Hematopoietic multipotent progenitor cell treated with erythropoietin and hydrocortisone succinate and interleukin-3 and kit ligand, for 4 days (in vitro differentiated cells): ENCODE results near the gene ABT1.
A peak's percentile ranks its signal among the peaks of the same experiment; 100 is the strongest.
"Not testable (repeated sequence)": the region's sequence is repeated elsewhere in the genome, so short reads cannot be mapped to it uniquely, and the experiment has no call there.

Source experiments
- DNase-seq: peaks from one replicate; pipeline ENCODE4 v3.0.0-alpha.2; 2015

Gene ABT1

GRCh38 chr6:26596579-26597388 lies at the start of gene ABT1:
ABT1 (plus strand) TSS chr6:26596953; CDS start chr6:26596983, 30 bp downstream.
- peak; percentile 99 for DNase-seq

- not testable (repeated sequence) for DNase-seq
These were observed 49.4 kb upstream of the ABT1 start for GRCh38 chr6:26547363-26547762.

GRCh38 chr6:26550250-26550993 lies 46.3 kb upstream of the ABT1 start:
- peak; percentile 86 for DNase-seq

- no peak for DNase-seq
These were observed 44.5 kb upstream of the ABT1 start for GRCh38 chr6:26552205-26552604.

- no peak for DNase-seq
These were observed 44.0 kb upstream of the ABT1 start for GRCh38 chr6:26552640-26553188.

GRCh38 chr6:26553264-26553634 lies 43.5 kb upstream of the ABT1 start:
- peak; percentile 91 for DNase-seq

GRCh38 chr6:26553635-26554446 lies 42.9 kb upstream of the ABT1 start:
- DNase-seq: peak; percentile 93

- no peak for DNase-seq
These were observed 42.4 kb upstream of the ABT1 start for GRCh38 chr6:26554447-26554696.

GRCh38 chr6:26554697-26555504 lies 41.9 kb upstream of the ABT1 start:
- peak; percentile 88 for DNase-seq

- no peak for DNase-seq
These were observed 41.1 kb upstream of the ABT1 start for GRCh38 chr6:26555505-26556262.

- DNase-seq: peak; percentile 88
These were observed 40.3 kb upstream of the ABT1 start for GRCh38 chr6:26556263-26557070.

- DNase-seq: no peak
These were observed 35.0 kb upstream of the ABT1 start for GRCh38 chr6:26561533-26562466.

- no peak for DNase-seq
These were observed 33.3 kb upstream of the ABT1 start for GRCh38 chr6:26563488-26563887.

- peak; percentile 96 for DNase-seq
These were observed 27.9 kb upstream of the ABT1 start for GRCh38 chr6:26568601-26569432.

GRCh38 chr6:26569433-26569764 lies 27.4 kb upstream of the ABT1 start:
- DNase-seq: no peak

- DNase-seq: peak; percentile 35
These were observed 26.5 kb upstream of the ABT1 start for GRCh38 chr6:26570027-26570809.

GRCh38 chr6:26571592-26572296 lies 25.0 kb upstream of the ABT1 start:
- DNase-seq: peak; percentile 93
